Measurements from ENCODE around the gene PAX7. TPM values are rescaled to one million over a fixed set of nuclear protein-coding genes. Genes with fewer than 3 reads are reported as not detected.

Gene PAX7
- total RNA-seq, 4 donors from 2014 or later = not detected

DNA sequence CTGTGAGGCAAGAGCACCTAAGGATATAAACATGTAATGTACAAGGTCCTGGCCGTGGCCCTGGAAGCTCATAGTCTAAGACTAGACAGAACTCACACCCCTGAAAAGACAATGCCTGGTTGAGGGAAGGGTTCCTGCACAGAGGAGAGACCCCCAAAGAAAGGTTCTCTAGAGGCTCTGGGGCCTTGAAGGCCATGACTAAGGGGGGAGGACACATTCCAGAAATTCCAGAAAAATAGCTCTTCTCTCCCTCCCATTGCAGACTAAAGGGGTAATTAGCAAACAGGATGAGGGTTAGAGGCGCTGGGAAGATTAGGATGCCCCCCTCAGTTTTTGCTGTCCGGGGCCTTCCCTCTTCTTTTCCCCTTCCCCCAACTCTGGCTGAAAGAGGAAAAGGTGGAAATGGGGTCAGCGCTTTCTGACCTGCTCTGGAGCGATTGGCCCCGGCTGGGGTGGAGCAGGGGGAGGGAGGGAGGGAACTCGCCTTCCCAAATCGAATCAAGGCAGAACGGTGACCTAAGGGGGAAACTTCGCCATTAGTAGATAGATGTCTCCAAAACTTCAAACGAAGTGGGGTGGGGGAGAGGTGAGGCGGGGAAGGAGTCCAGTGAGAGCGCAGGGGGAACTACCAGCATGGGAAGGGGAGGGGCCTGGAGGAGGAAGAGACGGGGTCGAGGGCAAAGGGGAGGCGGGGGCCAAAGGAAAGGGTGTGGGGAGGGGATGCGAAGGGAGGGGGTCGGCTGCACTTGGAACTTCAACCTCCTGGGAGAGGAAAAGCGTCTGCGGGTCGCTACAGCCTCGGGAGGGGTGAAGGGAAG lies 11.8 kb downstream of the PAX7 start:
- intact Hi-C loops (cut with DNase I) = no loop called here
- Histone ChIP-seq H3K27ac (no peak overlapping the region), H3K27me3 (peaks cover 51 to 100% (median 84%) of the 10 kb centered on the region in 4 donors), H3K36me3 (no peaks in the 10 kb centered on the region), H3K9me3 (no peaks in the 10 kb centered on the region), H3K4me3 (no peak overlapping the region), H3K4me1 (peaks cover 14 to 49% (median 14%) of the 10 kb centered on the region in 3 donors)
- DNase-seq = no peak
- 12 to 14% methylated on average over 18 to 19 of the region's 22 CpGs for WGBS, 2 donors
- TF ChIP-seq POLR2A (IDR thresholded peaks at IDR 0.05) = no peak
- no peak for TF ChIP-seq CTCF (IDR thresholded peaks at IDR 0.05)

DNA sequence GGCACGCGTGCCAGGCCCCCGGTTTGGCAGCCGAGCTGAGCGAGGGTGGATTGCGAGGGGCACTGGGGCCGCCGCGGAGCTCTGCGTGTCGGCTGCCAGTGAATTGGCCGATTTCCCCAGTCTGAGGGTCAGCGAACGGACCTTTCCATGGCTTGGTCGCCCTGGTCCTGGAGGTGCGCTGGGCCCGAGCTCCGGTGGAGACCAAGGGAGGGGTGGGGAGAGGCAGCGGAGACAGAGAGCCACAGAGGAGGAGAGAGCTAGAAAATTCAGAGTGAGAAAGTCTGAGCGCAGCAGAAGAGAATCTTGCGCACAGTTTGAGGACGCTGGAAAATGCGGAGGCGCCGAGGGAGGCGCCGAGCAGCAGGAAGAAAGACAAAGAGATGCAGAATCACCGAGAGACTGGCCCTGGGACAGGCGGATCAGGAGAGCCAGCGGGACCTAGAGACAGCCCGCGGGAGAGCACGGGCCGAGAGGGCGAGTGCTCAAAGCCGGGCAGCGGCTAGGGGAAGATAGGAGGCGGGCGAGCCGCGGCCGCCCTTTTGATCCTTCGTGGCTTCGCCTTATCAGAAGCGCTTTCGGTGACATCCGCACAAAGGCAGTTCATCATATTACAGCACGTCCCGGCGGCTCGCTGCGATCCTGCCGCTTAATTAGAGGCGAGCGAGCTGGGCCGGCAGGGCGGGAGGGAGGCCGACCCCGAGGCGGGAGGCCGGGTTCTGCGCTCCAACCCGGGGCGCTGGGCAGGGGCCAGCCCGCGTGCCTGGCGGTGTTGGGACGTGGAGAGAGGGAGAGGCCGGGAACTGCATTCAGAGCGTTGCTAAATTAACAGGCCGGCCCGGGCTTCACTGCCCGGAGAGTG lies 12.7 kb downstream of the PAX7 start:
- WGBS, 2 donors = 2 to 6% methylated on average over 29 to 30 of the region's 73 CpGs
- Histone ChIP-seq H3K36me3 (no peaks in the 10 kb centered on the region), H3K9me3 (no peaks in the 10 kb centered on the region), H3K27ac (no peak overlapping the region), H3K4me1 (peaks cover 14 to 50% (median 14%) of the 10 kb centered on the region in 3 donors), H3K27me3 (peaks cover 46 to 100% (median 83%) of the 10 kb centered on the region in 4 donors), H3K4me3 (peak overlapping the region in 2 of 4 donors; percentile 2 to 46)
- no peak for DNase-seq
- intact Hi-C loops (cut with DNase I) = no loop called here
- TF ChIP-seq CTCF (IDR thresholded peaks at IDR 0.05) (no peak), POLR2A (IDR thresholded peaks at IDR 0.05) (no peak)

DNA sequence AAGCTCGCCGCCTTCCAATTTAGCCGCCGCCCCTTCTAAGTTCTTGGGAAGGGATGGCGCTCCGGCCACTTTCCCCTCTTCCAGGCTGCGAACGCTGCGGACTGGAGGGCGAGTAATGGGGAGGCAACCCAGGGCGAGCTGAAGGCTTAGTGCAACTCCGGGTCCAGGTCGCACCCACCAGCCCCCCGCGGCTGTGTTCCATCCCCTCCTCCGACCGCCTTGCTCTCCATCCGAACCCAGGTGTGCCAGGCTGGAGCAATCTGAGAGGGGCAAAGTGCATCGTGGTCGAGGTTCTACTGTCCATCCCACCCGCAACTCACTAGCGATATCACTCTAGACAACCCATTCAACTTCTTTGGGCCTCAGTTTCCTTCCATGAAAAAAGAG lies 13.4 kb downstream of the PAX7 start:
- peak overlapping the region in 1 of 4 donors; percentile 46 for H3K4me3 ChIP-seq
- no peak overlapping the region for H3K27ac ChIP-seq
- 0 to 23% methylated on average over 1 to 5 of the region's 22 CpGs for WGBS, 2 donors
- peaks cover 46 to 100% (median 81%) of the 10 kb centered on the region in 4 donors for H3K27me3 ChIP-seq
- DNase-seq = no peak
- no peaks in the 10 kb centered on the region for H3K36me3 ChIP-seq
- no peaks in the 10 kb centered on the region for H3K9me3 ChIP-seq
- peaks cover 14 to 50% (median 14%) of the 10 kb centered on the region in 3 donors for H3K4me1 ChIP-seq
- intact Hi-C loops (cut with DNase I) = no loop called here
- TF ChIP-seq POLR2A (IDR thresholded peaks at IDR 0.05) = no peak
- TF ChIP-seq CTCF (IDR thresholded peaks at IDR 0.05) = no peak

- H3K4me1 ChIP-seq = peaks cover 14 to 50% (median 14%) of the 10 kb centered on the region in 3 donors
- intact Hi-C loops (cut with DNase I) = no loop called here
Measured at GRCh38 chr1:18644446-18644845, 13.8 kb downstream of the PAX7 start.

More at GRCh38 chr1:18644446-18644845, 13.8 kb downstream of the PAX7 start:
- TF ChIP-seq CTCF (IDR thresholded peaks at IDR 0.05) = no peak
- TF ChIP-seq POLR2A (IDR thresholded peaks at IDR 0.05) = no peak
- Histone ChIP-seq H3K27ac (no peak overlapping the region), H3K4me3 (no peak overlapping the region), H3K9me3 (no peaks in the 10 kb centered on the region), H3K36me3 (no peaks in the 10 kb centered on the region), H3K27me3 (peaks cover 46 to 100% (median 79%) of the 10 kb centered on the region in 4 donors)
- WGBS, 2 donors = 27 to 34% methylated on average over 4 to 5 of the region's 5 CpGs
- DNase-seq = no peak
